Uterus (tissue), 4 donors: Measurements from ENCODE around the gene SH3RF3. TPM values are rescaled to one million over a fixed set of nuclear protein-coding genes. Genes with fewer than 3 reads are reported as not detected.

Experiments
- DNase-seq, 2 donors: peaks; one replicate each; pipeline ENCODE4 v3.0.0-alpha.2; 2019 to 2020
- H3K27ac ChIP-seq, 2 donors: fragments of 200-600 bp; sonication (generic); 1 replicate in 1 of 2; 2 replicates in 1 of 2; pipeline ENCODE4 v1.5.1; 2016 to 2018
- H3K27me3 ChIP-seq, 2 donors: fragments of 200-600 bp; sonication (generic); one replicate each; pipeline ENCODE4 v1.5.1; 2018 to 2019; ENCODE audit warnings: control low read depth in 1 of 2
- H3K36me3 ChIP-seq, 2 donors: fragments of 200-600 bp; sonication (generic); one replicate each; pipeline ENCODE4 v1.5.1; 2019; ENCODE audit warnings: control low read depth in 1 of 2
- H3K4me1 ChIP-seq, 2 donors: fragments of 200-600 bp; sonication (generic); one replicate each; pipeline ENCODE4 v1.5.1; 2018 to 2019; ENCODE audit warnings: control low read depth in 1 of 2
- H3K4me3 ChIP-seq, 2 donors: fragments of 200-600 bp; sonication (generic); 1 replicate in 1 of 2; 2 replicates in 1 of 2; pipeline ENCODE4 v1.5.1; 2018 to 2019; ENCODE audit warnings: mild to moderate bottlenecking in 1 of 2
- H3K9me3 ChIP-seq, 2 donors: fragments of 200-600 bp; sonication (generic); one replicate each; pipeline ENCODE4 v1.5.1; 2019; ENCODE audit warnings: control low read depth in 1 of 2
- CTCF ChIP-seq, 4 experiments: fragments of 200-600 bp in 2 of 4; fragments of 450-650 bp in 2 of 4; sonication (generic) in 2 of 4; IDR thresholded peaks; one replicate each; pipeline ENCODE4 v1.5.1; 2016 to 2019; ENCODE audit warnings: antibody characterized with exemption in 4 of 4, mild to moderate bottlenecking in 2 of 4, moderate library complexity in 1 of 4
- POLR2A ChIP-seq, 2 donors: fragments of 450-650 bp; IDR thresholded peaks; one replicate each; pipeline ENCODE4 v1.6.1; 2016; ENCODE audit warnings: antibody characterized with exemption in 2 of 2, mild to moderate bottlenecking in 1 of 2, moderate library complexity in 1 of 2
- intact Hi-C: fragments of 100-400 bp; cut with DNase I; formaldehyde crosslinking; loops from one replicate; pipeline ENCODE4 v1.15.1; 2023; ENCODE audit warnings: low total_unique reads
- total RNA-seq, 4 donors: library from RNA; depleted of rRNA in 3 of 4; stranded (reverse); fragments of >200 nt in 3 of 4; gene quantifications; one replicate each; pipeline versions ENCODE4 v1.1.0 to v1.2.4, GENCODE V29; 2014 to 2023
- donor health status: DM: yes; HTN: yes; CAD: no.

The SH3RF3 gene
- total RNA-seq, 4 donors from 2014 or later = 5.1 to 10.2 (median 8.7) TPM; not detected in 1

DNA sequence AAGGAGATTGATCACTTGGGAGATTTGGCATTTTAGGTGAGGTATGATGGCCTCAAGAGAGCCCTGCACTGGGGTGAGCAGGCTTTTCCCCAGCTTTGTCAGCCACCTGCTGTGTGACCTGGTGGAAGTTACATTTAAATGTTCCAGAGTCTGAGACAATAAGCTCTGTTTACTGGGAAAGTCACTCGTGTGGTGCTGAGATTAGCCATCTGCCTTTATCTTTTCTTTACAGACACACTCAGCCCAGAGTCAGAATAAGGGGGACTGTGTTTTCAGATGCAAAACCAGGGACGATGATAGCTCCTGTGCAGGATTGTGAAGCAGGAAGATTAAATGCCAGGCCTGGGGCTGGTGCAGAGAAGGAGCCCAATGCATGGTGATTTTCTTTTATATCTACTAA is 47.9 kb downstream of the SH3RF3 start:
- Histone ChIP-seq H3K27ac (no peak overlapping the region), H3K9me3 (no peaks in the 10 kb centered on the region), H3K27me3 (no peaks in the 10 kb centered on the region), H3K36me3 (no peaks in the 10 kb centered on the region), H3K4me3 (no peak overlapping the region), H3K4me1 (peaks cover 3 to 7% of the 10 kb centered on the region in 2 donors)
- TF ChIP-seq POLR2A (IDR thresholded peaks at IDR 0.05) (no peak), CTCF (IDR thresholded peaks at IDR 0.05) (no peak)
- intact Hi-C loops = no loop called here
- DNase-seq = no peak

GRCh38 chr2:109177635-109178034 is 48.6 kb downstream of the SH3RF3 start:
- intact Hi-C loops = no loop called here
- Histone ChIP-seq H3K4me3 (no peak overlapping the region), H3K27ac (no peak overlapping the region), H3K27me3 (no peaks in the 10 kb centered on the region), H3K9me3 (no peaks in the 10 kb centered on the region), H3K36me3 (no peaks in the 10 kb centered on the region), H3K4me1 (peaks cover 3 to 7% of the 10 kb centered on the region in 2 donors)
- TF ChIP-seq POLR2A (IDR thresholded peaks at IDR 0.05) (no peak), CTCF (IDR thresholded peaks at IDR 0.05) (no peak)
- no peak for DNase-seq

- Histone ChIP-seq H3K9me3 (no peaks in the 10 kb centered on the region), H3K27me3 (no peaks in the 10 kb centered on the region), H3K4me3 (no peak overlapping the region), H3K36me3 (no peaks in the 10 kb centered on the region), H3K27ac (no peak overlapping the region), H3K4me1 (peaks cover under 1 to 3% of the 10 kb centered on the region in 2 donors)
- TF ChIP-seq CTCF (IDR thresholded peaks at IDR 0.05) (no peak), POLR2A (IDR thresholded peaks at IDR 0.05) (no peak)
- DNase-seq = no peak
- intact Hi-C loops = no loop called here
These were observed 50.0 kb downstream of the SH3RF3 start for GRCh38 chr2:109178968-109179367.

DNA sequence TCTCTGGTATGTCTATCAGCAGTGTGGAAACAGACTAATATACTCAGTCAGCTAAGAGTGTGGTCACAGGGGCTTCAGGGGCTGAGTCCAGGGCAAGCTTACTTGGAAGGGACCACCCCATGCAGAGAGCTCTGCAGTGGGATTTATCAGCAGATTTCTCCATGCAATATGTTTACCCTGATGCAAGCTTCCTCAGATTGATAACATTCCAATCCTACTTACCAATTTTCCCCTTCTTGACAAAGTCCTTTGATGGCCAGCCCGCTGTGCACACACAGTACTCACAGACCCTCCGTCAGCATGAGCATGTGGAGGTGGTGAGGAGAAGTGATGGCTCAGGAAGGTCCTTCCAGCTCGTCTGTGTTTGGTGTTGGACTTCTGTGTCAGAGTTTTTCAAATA is 51.8 kb downstream of the SH3RF3 start:
- intact Hi-C loops = no loop called here

DNA sequence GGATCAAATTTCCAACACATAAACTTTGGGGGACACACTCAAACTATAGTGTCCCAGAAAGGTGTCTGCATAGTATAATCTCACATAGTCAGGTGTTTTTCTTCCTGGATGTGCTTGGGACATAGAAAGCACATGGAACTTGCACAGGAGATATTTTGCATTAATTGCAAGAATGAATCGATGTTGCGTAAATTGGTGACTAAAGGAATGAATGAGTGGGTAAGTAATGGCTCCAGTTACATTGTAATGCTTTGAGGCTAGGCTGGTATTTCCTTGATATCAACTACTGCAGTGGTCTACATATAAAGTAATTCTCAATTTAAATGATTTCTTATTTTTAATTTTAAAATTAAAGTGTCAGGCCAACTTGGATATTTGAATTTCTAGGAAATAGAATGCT is 53.4 kb downstream of the SH3RF3 start:
- no peak overlapping the region for H3K27ac ChIP-seq
- H3K9me3 ChIP-seq = no peaks in the 10 kb centered on the region
- no peaks in the 10 kb centered on the region for H3K36me3 ChIP-seq
- no peaks in the 10 kb centered on the region for H3K27me3 ChIP-seq
- no peak for TF ChIP-seq POLR2A (IDR thresholded peaks at IDR 0.05)
- TF ChIP-seq CTCF (IDR thresholded peaks at IDR 0.05) = no peak
- intact Hi-C loops = no loop called here
- peaks cover 0 to 9% of the 10 kb centered on the region in 2 donors for H3K4me1 ChIP-seq
- H3K4me3 ChIP-seq = no peak overlapping the region
- DNase-seq = no peak

More for the DNA sequence above, 51.8 kb downstream of the SH3RF3 start:
- Histone ChIP-seq H3K4me3 (no peak overlapping the region), H3K36me3 (no peaks in the 10 kb centered on the region), H3K9me3 (no peaks in the 10 kb centered on the region), H3K27ac (no peak overlapping the region), H3K27me3 (no peaks in the 10 kb centered on the region), H3K4me1 (peaks cover 0 to 4% of the 10 kb centered on the region in 2 donors)
- DNase-seq = no peak
- TF ChIP-seq POLR2A (IDR thresholded peaks at IDR 0.05) (no peak), CTCF (IDR thresholded peaks at IDR 0.05) (no peak)
